Non-pigmented ciliary epithelial cell (primary cell): ENCODE measurements around the gene SPTB.

Source experiments
- DNase-seq: peaks from one replicate; pipeline ENCODE4 v3.0.0-alpha.2; 2010; ENCODE audit warnings: low read depth

Gene SPTB

DNA sequence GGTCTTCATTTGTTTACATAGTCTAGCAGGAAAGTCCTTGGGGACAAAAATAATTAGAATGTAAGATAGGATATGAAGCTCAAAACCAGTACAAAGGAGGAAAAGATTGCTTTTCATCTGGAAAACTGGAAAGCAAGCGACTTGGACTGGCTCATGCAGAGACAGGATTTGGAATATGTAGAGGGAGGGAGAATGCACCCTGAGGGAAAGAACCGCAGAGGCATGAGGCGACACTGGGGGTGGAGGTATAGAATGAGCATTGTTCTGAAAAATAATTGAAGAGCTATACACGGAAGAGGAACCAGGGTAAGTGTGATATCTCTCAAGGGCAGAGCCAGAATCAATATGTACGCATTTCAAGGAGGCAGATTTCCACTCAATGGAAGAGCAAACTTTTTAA, 90.0 kb downstream of the SPTB start:
- no peak for DNase-seq

DNA sequence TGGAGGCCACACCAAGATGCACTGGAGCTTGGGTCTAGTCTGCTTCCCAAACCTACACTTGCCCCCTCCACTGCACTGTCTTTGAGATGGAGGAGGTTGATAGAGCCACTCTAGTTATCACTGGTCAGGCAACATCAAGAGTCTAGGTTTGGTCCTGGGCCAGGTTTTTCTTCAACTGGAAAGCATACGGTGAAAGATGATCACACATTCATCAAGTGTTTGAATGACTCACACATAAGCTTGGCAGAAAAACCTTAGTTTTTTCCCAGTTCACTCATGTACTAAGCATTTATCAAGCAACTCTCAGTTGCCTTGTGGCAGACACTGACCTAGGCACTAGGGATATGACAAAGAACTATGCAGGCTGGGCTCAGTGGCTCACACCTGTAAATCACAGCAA, 91.0 kb downstream of the SPTB start:
- DNase-seq, result peak; percentile 85

DNA sequence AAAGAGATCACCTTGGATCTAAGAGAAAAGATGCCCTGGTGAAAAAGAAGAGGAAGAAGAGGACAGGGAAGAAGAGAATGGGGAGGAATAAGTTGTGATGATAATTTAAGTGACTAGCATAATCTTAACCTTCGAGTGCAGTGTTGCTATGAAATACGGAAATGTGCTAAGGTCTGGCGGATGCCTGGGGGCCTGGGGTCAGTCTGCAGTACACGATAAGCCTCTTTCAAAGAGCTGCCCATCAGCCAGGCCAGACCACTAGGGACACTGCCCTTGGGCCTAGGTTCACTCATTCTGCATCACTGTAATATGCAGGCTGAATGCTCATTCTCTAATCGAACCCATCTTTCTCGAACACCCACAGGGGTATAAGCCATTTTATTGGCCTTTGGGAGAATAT, 92.1 kb downstream of the SPTB start:
- no peak for DNase-seq

DNA sequence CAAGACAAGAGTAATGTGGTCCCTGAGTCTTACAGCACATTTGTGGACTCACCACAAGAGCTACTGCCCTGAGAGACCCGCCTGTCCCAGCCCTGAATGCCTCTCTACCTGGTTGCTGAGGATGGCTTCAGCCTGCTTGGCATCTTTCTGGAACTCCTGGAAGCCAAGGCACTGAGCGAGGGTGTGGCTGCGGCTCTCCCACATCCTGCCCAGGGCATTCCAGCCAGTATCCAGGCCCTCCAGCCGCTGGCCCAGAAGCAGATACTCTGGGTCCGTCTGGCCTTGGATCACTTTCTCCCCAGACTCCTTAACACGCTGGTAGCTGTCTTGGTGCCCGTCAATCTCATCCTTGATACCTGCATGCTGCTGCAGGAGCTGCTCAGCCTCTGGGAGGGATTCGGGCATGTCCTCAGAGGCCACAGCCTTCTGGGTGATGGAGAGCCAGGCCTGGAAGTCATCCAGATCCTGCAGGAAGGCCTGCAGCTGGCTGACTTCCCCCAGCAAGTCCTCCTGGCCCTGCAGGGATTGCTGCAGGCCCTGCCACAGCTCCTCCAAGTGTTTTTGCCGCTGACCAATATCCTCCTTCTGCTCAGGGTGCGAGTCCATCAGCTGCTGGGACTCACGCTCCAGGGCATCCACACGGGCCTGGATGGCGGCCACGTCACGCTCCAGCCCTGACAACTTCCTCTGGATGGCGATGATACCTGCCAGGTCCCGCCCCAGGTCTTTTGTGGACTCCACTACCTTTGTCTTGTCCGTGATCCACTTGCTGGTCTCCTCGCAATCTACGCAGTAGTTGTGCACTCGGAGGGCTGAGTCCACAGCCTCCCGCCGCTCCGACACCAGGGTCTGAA, 93.2 kb downstream of the SPTB start:
- no peak for DNase-seq

DNA sequence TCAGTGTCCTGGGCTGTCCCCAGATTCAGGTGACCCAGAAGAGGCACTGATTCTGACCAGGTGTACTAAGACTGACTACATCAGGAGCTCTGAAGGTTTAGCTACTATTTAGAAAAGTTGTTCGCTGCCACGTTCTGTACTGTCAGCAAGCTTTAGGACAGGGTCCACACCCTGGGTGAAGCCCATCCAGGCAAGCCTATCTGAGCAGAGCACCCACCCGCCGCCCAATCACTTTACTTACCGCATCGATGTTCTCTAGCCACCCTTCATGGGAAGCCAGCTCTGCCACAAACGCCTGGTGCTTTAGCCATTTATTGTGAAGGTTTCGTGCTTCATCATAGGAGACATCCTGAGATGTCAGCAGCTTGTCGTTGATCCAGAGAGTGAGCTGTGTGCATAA, 95.7 kb downstream of the SPTB start:
- no peak for DNase-seq

DNA sequence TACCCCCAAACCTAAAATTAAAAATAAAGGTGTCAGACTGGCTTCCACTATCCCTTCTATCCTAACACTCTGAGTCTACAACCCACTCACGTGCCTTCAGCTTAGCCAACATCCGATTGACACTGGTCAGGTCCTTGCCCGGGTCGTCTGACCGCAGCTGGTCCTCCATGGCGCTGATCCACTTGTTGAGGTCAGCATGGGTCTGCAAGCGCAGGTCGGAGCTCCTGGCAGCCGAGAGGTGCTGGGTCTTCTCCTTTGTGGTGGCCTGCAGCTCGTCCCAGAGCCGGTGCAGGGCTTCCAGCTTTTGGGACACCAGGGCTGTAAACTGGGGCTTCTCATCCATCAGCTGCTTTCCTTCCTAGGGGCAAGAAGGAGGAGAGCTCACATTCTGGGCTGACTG, 97.5 kb downstream of the SPTB start:
- DNase-seq, result no peak

DNA sequence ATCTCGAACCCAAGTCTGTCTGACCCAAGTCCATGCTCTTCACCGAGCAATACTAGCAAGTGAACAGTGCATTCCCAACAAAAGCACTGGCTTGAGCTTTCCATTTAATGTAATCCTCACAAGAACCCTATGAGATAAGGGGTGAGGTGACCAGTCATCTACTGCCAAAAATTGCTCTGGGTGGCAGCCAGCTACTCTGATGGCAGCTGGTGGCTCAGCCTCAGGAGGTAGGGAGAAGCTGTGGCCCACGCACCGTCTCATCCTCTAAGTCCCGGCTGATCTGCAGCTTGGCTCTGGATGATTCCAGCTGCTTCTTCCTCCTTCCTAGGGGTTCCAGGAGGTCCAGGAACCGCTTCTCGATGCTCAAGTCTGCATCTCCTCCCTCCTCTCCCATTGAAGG, 100.2 kb downstream of the SPTB start:
- DNase-seq, result no peak

DNA sequence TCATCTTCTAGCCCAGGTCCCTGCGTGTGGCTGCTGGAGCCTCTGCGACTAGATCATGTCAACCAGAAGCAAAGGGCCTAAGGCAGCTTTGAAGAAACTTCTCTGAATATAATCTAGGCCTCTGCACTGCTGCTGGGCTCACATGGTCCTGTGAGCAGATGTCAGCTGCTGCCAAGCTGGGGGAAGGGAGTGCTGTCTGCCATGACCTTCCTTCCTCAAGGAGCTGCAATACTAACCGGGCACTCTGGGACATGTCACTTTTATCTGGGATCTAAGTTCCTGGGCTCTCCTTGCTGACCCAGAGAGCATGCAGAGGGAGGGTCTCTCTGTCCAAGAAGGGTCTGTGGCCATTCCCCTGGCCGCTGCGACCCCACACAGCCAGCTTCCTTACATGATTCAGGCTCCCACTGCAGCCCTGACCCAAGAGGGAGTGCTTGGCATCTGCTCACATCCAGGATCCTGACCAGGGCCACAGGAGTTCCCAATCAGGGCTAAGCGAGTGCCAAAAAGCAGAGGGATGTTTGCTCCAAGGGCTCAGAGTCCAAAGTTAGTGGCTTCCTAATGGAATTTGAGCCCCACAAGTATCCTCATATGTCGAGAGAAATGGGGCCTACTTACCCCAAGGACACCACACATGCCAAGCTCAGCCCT, 101.5 kb downstream of the SPTB start:
- DNase-seq, result no peak

DNA sequence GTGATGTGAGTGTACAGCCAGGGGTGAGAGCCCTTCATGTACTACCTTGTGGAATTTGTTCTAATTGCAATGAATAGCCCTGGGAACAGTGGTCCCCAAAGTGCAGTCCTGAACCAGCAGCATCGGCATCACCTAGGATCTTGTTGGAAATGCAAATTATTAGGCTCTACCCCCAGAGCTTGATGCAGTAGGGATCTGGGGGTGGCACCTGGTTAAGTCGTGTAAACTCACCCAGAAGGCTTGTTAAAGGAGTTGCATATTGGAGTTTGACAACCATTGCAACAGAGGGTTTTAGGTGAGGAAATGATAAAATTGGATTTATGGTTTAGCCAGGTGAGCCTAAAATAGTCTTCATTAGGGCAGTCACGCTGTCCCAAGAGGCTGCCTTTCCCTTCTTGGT, 102.2 kb downstream of the SPTB start:
- no peak for DNase-seq

DNA sequence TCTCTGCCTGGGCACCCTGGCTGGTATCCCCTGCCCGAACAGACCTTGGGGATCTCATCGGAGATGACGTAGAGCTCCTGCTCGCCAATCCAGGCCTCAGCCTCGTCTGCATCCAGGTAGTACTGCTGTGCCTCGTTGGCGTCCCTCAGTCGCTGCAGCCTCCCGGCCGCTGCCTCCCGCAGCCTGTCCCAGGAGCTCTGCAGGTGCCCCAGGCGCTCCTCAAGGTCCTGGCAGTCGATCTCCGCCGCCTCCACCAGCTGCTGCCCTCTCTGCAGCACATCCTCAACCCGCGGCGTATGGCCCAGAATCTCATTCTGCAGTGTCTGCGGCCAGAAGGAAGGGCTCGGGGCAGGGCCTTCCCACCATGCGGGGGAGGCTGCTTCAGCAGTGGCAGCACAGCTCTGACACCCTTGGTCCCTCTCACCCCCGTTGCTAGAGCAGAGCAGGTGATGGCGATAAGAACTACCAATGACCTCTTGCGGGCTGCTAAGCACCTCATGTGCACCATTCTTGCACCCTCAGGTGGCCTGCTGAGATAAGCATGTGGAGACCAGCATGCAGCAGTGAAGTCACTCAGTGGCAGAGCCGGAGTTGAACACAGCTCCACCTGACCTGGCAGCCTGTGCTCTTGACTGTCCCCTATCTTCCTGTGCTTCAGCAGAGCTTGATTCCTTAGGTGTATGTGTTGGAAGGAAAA, 104.5 kb downstream of the SPTB start:
- DNase-seq, result no peak

DNA sequence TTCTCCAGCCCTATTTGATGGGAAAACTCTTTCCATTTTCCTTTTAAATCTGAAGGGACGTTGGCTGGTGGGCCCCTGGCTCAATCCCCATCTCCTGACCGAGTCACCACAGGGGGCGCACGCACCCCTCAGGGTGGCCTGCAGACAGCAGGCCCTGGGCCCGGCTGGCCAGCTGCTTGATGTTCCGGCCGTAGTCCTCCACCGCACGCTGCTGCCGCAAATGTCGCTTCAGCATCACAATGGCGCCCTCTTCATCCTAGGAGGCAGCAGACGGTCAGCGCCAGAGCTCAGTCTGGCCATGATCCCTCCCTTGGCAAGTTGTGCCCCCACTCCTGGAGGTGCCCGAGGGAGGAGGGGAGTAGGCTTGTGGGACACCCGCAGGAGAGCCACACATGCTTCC, 105.4 kb downstream of the SPTB start:
- DNase-seq, result no peak

DNA sequence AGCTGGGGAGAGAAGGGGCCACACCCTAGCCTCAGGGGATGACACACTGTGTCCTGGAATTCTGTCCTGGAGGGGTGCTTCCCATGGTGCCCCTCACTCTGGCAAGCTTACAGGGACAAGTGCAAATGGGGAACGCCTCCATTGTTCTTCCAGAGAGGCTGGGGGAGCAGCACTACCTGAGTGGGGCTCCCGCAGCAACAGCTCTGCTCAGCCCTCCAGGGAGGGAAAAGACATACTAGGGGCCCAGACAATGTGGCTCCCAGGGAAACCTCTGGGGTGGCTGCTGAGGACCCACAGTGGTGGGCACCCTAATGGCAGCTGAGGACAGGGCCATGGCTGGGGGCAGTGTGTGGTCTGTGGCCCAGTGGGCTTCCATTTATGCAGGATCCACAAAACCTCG, 106.1 kb downstream of the SPTB start:
- DNase-seq, result no peak

DNA sequence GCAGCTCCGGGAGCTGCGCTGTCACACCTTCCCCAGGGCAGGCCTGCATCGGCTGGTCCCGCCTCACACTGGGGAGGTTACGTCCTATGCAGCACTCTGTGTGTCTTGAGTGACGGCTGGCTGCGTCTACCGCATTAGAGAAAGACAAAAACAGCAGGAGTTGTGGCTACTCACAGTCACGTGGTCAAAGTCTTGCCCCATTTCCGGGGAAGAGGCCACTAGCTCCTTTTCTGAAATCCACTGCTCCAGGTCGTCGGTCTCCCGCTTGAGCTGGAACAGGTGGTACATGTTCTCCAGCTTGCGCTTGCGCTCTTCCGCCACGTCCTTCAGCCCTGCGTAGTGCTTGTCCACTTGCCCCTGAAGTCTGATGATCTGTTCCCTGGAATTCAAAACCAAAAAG, 106.7 kb downstream of the SPTB start:
- no peak for DNase-seq

DNA sequence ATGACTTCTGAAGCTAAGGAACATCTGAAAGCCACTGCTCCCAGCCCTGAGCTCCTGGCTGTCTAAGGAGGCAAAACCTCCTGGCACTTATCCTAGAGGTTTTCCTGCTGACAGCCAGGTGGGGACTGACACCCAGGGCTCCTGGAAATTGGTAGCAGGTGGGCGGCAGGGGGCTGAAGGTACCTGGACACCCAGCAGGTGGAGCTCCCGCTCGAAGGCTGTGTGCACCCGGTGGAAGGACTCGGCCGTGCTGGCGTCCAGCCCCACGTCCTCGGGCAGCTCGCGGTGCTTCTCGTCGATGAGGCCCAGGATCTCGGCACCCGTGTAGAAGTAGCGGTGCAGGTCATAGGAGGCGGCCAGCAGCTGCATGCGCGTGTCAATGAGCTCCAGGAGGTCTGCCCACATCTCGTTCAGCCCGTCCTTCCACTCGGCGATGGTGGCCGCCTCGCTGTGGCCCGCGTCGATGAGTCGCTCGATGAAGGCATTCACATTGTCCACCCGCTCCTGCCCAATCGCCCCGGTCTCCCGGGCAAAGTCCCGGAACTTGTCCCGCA, 107.2 kb downstream of the SPTB start:
- no peak for DNase-seq

DNA sequence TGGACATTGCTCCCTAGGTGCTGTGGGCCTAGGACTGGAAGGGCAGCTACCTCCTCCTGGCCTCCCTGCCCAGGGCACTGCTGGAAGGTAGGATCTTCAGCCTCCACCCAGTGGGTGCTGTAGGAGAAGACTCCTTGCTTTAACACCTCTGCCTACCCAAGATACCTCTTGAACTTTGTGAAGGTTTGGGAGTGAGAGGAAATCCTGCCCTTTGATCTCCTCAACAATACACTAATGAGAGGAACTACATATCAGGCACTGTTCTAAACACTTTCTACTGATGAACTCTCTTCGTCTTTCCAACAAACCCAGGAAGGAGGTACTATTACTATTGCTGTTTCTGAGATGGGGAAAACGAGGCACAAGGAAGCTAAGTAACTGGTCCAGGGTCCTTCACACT, 108.5 kb downstream of the SPTB start:
- no peak for DNase-seq

DNA sequence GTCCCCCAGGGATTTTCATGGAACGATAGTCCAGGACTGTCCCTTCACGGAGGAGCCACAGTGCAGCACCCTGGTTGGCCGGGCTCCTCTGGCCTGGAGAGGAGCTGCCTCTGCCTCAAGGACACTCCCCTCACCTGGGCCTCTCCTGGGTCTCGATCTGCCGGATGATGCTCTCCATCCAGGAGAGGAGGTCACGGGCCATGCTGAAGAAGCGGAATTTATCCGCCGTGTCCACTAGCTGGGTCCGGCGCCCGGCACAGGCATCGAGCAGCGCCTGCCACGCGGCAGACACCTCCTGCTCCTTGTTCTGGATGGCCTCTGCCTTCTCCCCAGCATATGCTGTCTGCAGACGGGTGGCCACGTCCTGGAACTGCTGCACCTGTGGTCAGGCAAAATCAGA, 109.0 kb downstream of the SPTB start:
- DNase-seq, result no peak

DNA sequence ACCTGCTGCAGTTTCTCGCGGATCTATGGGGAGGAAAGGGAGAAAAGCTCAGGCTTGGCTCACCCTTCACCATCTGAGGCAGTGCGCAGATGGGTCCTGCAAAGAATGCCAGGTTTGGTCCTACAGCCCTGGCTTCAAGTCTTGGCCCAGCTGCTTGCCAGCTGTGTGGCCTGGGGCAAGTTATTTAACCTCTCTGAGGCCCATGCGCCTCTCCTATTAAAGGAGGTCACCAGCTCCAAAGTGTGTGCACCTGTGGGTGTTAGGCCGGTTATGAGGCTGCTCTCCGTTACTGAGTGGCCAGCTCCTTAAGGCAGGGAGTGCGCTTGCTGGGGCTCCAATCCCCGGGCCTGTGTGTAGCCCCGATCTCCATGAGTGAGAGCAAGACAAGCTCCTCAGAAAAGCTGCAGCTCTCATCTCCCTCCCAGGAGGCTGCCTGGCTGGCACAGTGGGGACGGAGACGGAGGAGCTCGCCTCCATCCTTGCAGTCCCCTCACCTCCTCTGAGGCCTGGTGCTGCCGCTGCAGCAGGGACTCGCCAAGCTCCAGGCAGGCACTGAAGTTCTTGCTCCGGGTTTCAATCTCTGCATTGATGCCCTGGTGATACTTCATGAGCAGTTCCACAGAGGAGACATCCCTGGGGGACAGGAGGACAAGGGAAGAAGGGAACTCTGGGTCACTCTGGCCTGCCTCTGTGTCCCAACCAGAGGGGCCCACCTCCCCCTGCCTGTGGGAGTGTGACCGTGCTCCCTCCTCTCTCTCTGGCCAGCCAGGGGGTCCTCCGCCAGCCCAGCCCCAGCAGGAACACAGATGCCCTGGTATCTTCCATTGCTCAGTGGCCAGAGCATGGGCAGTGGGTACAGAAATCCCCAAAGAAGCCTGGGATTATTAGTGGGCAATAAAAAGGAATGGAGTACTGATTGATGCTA, 110.3 kb downstream of the SPTB start:
- no peak for DNase-seq

DNA sequence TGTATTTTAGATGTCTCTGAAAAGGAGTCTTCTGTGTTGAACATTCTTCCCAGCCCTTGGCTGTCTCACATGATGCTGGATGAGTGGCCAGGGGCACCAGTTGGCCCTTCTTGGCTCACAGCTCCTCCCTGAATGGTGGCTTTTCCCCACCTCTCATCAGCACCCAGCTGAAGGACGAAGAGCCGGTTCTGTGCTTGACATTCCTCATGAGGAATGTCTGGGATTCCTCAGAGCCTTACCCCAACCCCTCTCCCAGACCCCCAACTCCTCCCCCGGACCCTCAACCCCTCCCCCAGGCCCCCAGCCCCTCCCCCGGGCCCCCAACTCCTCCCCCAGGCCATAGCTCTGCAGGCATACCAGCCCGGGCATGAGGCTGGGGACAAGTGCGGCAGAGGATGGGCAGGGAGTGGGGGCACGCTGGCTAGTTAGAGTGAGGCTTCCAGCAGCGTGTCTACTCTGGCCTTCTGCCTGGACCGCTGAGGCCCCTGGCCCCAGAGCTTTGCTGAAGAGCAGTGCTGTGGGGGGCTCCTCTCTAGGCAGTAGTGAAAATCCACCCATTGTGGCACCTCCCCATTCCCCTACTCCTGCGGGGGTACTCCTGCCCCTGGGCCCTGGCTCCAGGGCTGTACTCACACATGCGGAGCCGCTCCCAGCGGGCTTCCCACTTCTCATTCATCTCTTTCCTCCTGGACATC, 111.2 kb downstream of the SPTB start:
- no peak for DNase-seq

DNA sequence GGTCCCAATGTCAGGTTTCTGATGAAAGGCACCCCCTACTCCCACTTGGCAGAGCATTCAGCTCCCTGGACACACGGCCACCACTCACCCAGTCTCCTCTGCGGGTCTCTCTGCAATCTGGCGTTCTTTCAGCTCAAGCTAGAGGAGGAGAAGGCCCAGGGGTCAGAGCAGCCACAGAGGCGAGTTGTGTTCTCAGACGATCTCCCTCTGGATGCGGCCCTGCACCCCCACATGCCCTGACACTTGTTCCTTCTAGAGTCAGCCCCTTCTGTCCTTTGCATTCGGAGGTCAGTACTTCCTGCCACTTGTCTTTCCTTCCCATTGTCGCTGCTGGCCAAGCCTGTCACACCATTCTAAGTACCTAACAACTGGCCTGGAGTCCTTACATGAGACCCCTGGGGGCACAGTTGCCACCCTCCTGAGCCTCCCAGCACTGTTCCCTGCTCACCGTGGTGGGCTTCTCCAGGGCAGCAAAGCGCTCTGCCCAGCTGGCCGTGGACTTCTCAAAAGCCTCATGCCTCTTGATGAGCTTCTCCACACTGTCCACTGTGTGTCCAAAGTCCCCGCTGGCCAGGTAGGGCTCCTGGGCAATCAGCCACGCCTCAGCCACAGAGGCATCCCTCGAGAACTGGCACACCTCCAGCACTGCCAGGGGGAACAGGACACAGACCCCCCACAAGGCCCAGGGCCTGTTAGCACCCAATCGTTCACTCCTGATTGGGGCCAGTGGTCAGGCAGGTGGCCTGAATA, 112.3 kb downstream of the SPTB start:
- no peak for DNase-seq

DNA sequence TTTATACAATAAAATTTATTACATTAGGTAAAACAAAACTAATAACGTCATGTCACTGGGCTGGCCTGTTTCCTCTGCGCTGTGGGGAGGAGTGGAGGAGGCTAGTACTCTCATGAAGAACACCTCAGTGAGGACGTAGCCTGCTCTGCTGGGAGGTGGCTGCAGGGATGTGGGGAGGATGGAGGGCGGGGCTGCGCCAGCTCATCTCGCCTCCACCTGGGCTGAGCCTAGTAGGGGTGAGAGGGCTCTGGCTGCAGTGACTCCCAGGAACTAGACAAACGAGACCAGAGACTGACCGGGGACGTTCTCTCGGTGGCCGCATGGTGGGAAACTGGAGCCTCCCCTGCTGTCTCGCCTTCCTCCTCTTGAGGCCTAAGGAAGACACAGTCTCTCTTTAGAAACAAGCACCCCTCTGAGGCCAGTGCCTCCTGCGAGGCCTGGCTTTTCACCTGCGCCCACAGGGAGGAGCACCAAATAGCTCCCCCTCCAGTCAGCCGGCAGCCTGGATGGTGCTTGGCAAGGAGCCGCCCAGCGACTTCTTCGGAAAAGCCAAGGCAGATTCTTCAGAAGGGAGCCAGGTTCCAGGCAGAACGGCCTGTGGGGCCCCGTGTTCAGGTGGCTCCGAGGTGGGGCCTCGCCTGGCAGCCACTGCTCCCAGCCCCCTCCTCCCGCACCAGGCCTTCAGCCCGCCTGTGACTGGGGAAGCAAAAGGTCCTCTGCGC, 113.1 kb downstream of the SPTB start:
- no peak for DNase-seq
